ENCODE results near the gene DMBT1. TPM values are rescaled to one million over a fixed set of nuclear protein-coding genes. Genes with fewer than 3 reads are reported as not detected.

DMBT1 gene
- total RNA-seq, 1 experiment from 2014 or later = 0.13 TPM

GRCh38 chr10:122561792-122562191 lies 1.2 kb downstream of the DMBT1 start:
- H3K27me3 Mint-ChIP-seq (ENCODE audit: low read depth) = no peaks in the 10 kb centered on the region
- ChIA-PET POLR2A (no interaction called here), CTCF (interaction anchor here (1.1 kb wide), 1 partner anchor 263 kb away, joined by 4 read pairs; no protein-coding TSS in a partner anchor)
- H3K27ac Mint-ChIP-seq = no peak overlapping the region
- DNase-seq (ENCODE audit: low spot score) (no peak), ATAC-seq (no peak)
- TF ChIP-seq GABPB1 (CRISPR knock-in tag; IDR thresholded peaks at IDR 0.05) = no peak
- no peak for TF ChIP-seq TP53 (CRISPR knock-in tag; IDR thresholded peaks at IDR 0.05)
- TF ChIP-seq ZBTB43 (CRISPR knock-in tag; IDR thresholded peaks at IDR 0.05) = no peak
- no peak for TF ChIP-seq ZNF263 (CRISPR knock-in tag; IDR thresholded peaks at IDR 0.05; ENCODE audit: low read depth)
- no peak for TF ChIP-seq ZMAT4 (CRISPR knock-in tag; IDR thresholded peaks at IDR 0.05)
- TF ChIP-seq ZNF425 (CRISPR knock-in tag; conservative IDR thresholded peaks at IDR 0.05) = no peak
- TF ChIP-seq KAT7 (CRISPR knock-in tag; IDR thresholded peaks at IDR 0.05; ENCODE audit: borderline replicate concordance) = no peak
- no peak for TF ChIP-seq ZNF423 (CRISPR knock-in tag; IDR thresholded peaks at IDR 0.05)
- TF ChIP-seq CTCF (IDR thresholded peaks at IDR 0.05) = no peak
- TF ChIP-seq FOXJ3 (CRISPR knock-in tag; IDR thresholded peaks at IDR 0.05; ENCODE audit: borderline replicate concordance) = no peak
- TF ChIP-seq PRDM15 (CRISPR knock-in tag; IDR thresholded peaks at IDR 0.05) = no peak
- no peak for TF ChIP-seq USF1 (CRISPR knock-in tag; IDR thresholded peaks at IDR 0.05)
- TF ChIP-seq ZSCAN18 (CRISPR knock-in tag; IDR thresholded peaks at IDR 0.05) = no peak
- H3K9me3 Mint-ChIP-seq = no peaks in the 10 kb centered on the region
- peaks cover 20% of the 10 kb centered on the region for H3K4me1 Mint-ChIP-seq
- H3K4me3 Mint-ChIP-seq = no peak overlapping the region
- H3K36me3 Mint-ChIP-seq = no peaks in the 10 kb centered on the region

- ATAC-seq (no peak), DNase-seq (ENCODE audit: low spot score) (no peak)
- POLR2A ChIA-PET = no interaction called here
- Mint-ChIP-seq H3K27me3 (ENCODE audit: low read depth) (peaks cover 5% of the 10 kb centered on the region; the same call in 1 of the 2 replicates), H3K4me3 (no peak overlapping the region), H3K9me3 (peaks cover 7% of the 10 kb centered on the region; the same call in 1 of the 2 replicates), H3K27ac (no peak overlapping the region), H3K4me1 (peaks cover 9% of the 10 kb centered on the region), H3K36me3 (no peaks in the 10 kb centered on the region)
- CTCF ChIA-PET = interaction anchor here (0.6 to 4.2 kb wide), 41 partner anchors 8 to 296 kb away, joined by 3 to 58 read pairs (median 4); partner anchors contain the start of genes BTBD16, HTRA1 and PLEKHA1
- no peak for TF ChIP-seq FOXP1 (CRISPR knock-in tag; IDR thresholded peaks at IDR 0.05; ENCODE audit: borderline replicate concordance)
- no peak for TF ChIP-seq ZMAT4 (CRISPR knock-in tag; IDR thresholded peaks at IDR 0.05)
- no peak for TF ChIP-seq NR3C1 (CRISPR knock-in tag; conservative IDR thresholded peaks at IDR 0.05; ENCODE audit: low read depth)
- no peak for TF ChIP-seq PRDM15 (CRISPR knock-in tag; IDR thresholded peaks at IDR 0.05)
- no peak for TF ChIP-seq CDX4 (CRISPR knock-in tag; IDR thresholded peaks at IDR 0.05; ENCODE audit: borderline replicate concordance)
Observed at GRCh38 chr10:122564980-122565379, 4.4 kb downstream of the DMBT1 start.
